Measurements from ENCODE around the gene DPP9.

DPP9 gene

GRCh38 chr19:4723595-4724514 lies at the start of gene DPP9:
TSS of gene DPP9 (minus strand) at chr19:4723842. CDS start at chr19:4719906, 3,936 bp downstream.
- Histone ChIP-seq H3K4me1 (ENCODE audit: insufficient read depth, low read length, poor library complexity, severe bottlenecking) (peaks cover 23% of the 10 kb centered on the region), H3K79me2 (ENCODE audit: insufficient read depth, low read length) (peaks cover 41% of the 10 kb centered on the region), H3K36me3 (ENCODE audit: insufficient read depth, low read length) (peaks cover 5% of the 10 kb centered on the region; the same call in 1 of the 2 replicates), H3K9ac (ENCODE audit: low read depth, low read length, poor library complexity, severe bottlenecking) (peak within 1 kb of the TSS; percentile 91), H2AFZ (ENCODE audit: low read length) (peak within 1 kb of the TSS; percentile 98), H3K4me2 (ENCODE audit: low read depth, low read length, poor library complexity, severe bottlenecking) (peak within 1 kb of the TSS; percentile 100), H3K4me3 (ENCODE audit: low read length, poor library complexity, severe bottlenecking) (peak within 1 kb of the TSS; percentile 94), H3F3A (ENCODE audit: low read depth) (peaks cover 6% of the 10 kb centered on the region; the same call in 1 of the 2 replicates), H3K9me3 (ENCODE audit: insufficient read depth, low read depth, low read length) (no peaks in the 10 kb centered on the region), H3K9me2 (replicated peaks; ENCODE audit: low read depth, low read length) (no peaks in the 10 kb centered on the region), H3K27me3 (ENCODE audit: insufficient read depth, low read length, poor library complexity, severe bottlenecking) (peaks cover 4% of the 10 kb centered on the region), H4K20me1 (ENCODE audit: insufficient read depth, low read length, poor library complexity, severe bottlenecking) (peaks cover 22% of the 10 kb centered on the region)
- TF ChIP-seq CTCF (conservative IDR thresholded peaks at IDR 0.05; ENCODE audit: low read length) (no peak), EZH2phosphoT487 (IDR thresholded peaks at IDR 0.05; ENCODE audit: borderline replicate concordance) (no peak)

DNA sequence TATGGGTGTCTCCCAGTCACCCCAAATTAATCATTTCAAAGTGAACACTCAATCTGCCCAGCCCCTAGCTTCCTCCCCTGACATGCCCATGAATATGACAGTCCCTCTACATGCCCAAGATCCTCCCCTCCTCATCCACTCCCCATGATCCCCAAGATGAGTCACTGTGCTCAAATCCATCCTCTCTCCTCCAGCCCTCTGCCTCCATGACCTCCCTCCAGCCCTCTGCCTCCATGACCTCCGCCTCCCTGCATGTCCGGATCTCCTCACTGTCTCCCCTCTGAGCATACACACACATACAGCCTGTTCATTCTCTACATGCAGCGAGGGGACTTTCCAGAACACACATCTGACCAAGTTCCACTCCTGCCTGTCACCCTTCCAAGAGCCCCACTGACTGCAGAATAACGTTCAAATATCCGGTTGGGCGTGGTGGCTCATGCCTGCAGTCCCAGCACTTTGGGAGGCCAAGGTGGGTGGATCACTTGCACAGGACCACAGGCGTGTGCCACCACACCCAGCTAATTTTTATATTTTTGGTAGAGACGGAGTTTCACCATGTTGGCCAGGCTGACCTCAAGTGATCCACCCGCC lies 49.5 kb upstream of the DPP9 start:
- no peaks in the 10 kb centered on the region for H3K4me1 ChIP-seq (ENCODE audit: insufficient read depth, low read length, poor library complexity, severe bottlenecking)
- no peaks in the 10 kb centered on the region for H3K9me3 ChIP-seq (ENCODE audit: insufficient read depth, low read depth, low read length)
- TF ChIP-seq EZH2phosphoT487 (IDR thresholded peaks at IDR 0.05; ENCODE audit: borderline replicate concordance), result no peak
- TF ChIP-seq CTCF (conservative IDR thresholded peaks at IDR 0.05; ENCODE audit: low read length), result no peak
- no peak overlapping the region for H3K4me3 ChIP-seq (ENCODE audit: low read length, poor library complexity, severe bottlenecking)
- H3K79me2 ChIP-seq (ENCODE audit: insufficient read depth, low read length), result no peaks in the 10 kb centered on the region
- H3K27me3 ChIP-seq (ENCODE audit: insufficient read depth, low read length, poor library complexity, severe bottlenecking), result no peaks in the 10 kb centered on the region
- no peaks in the 10 kb centered on the region for H3K36me3 ChIP-seq (ENCODE audit: insufficient read depth, low read length)
- no peak overlapping the region for H2AFZ ChIP-seq (ENCODE audit: low read length)
- no peaks in the 10 kb centered on the region for H3K9me2 ChIP-seq (replicated peaks; ENCODE audit: low read depth, low read length)
- no peaks in the 10 kb centered on the region for H3F3A ChIP-seq (ENCODE audit: low read depth)
- H3K9ac ChIP-seq (ENCODE audit: low read depth, low read length, poor library complexity, severe bottlenecking), result no peak overlapping the region
- H4K20me1 ChIP-seq (ENCODE audit: insufficient read depth, low read length, poor library complexity, severe bottlenecking), result no peaks in the 10 kb centered on the region
- no peak overlapping the region for H3K4me2 ChIP-seq (ENCODE audit: low read depth, low read length, poor library complexity, severe bottlenecking)

DNA sequence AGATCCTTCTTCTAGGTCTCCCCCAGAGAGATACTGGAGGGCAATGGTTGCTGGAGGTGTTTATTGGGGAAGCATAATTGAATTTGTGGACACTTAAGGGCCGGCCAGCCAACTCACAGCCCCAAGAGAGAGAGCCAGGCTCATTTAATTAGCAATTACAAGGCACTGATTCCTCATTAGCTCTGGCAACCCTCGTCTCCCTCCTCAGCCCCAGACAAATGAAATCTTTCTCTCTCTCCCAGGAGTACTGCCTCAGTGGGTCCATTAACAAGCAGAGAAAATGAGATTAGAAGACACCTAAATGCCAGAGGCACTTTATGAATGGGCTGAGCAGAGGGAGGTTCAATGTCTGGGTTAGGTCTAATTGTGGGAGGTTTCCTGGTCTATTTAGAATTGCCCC lies 48.9 kb upstream of the DPP9 start:
- TF ChIP-seq CTCF (conservative IDR thresholded peaks at IDR 0.05; ENCODE audit: low read length) (no peak), EZH2phosphoT487 (IDR thresholded peaks at IDR 0.05; ENCODE audit: borderline replicate concordance) (no peak)
- H3K9me2 ChIP-seq (replicated peaks; ENCODE audit: low read depth, low read length), result no peaks in the 10 kb centered on the region

More for the DNA sequence above, 48.9 kb upstream of the DPP9 start:
- Histone ChIP-seq H3K9me3 (ENCODE audit: insufficient read depth, low read depth, low read length) (no peaks in the 10 kb centered on the region), H3K27me3 (ENCODE audit: insufficient read depth, low read length, poor library complexity, severe bottlenecking) (no peaks in the 10 kb centered on the region), H3K79me2 (ENCODE audit: insufficient read depth, low read length) (no peaks in the 10 kb centered on the region), H2AFZ (ENCODE audit: low read length) (no peak overlapping the region), H3K9ac (ENCODE audit: low read depth, low read length, poor library complexity, severe bottlenecking) (no peak overlapping the region), H4K20me1 (ENCODE audit: insufficient read depth, low read length, poor library complexity, severe bottlenecking) (no peaks in the 10 kb centered on the region), H3K4me2 (ENCODE audit: low read depth, low read length, poor library complexity, severe bottlenecking) (no peak overlapping the region), H3K36me3 (ENCODE audit: insufficient read depth, low read length) (no peaks in the 10 kb centered on the region), H3K4me1 (ENCODE audit: insufficient read depth, low read length, poor library complexity, severe bottlenecking) (no peaks in the 10 kb centered on the region), H3F3A (ENCODE audit: low read depth) (no peaks in the 10 kb centered on the region), H3K4me3 (ENCODE audit: low read length, poor library complexity, severe bottlenecking) (no peak overlapping the region)
